Activated T-cell treated with anti-CD3 and anti-CD28 coated beads, Interleukin-2, amount 50 U/mL, for 72 hours (primary cell): ENCODE measurements around the gene ADARB1. TPM values are rescaled to one million over a fixed set of nuclear protein-coding genes. Genes with fewer than 3 reads are reported as not detected.

Experiments
- ATAC-seq, 2 donors: fragments of 150-1000 bp; cut with Tn5 transposase; replicated peaks in 1 of 2; 2 replicates each; pipeline ENCODE4 v1.10.0; 2021; ENCODE audit warnings: moderate library complexity in 2 of 2, mild to moderate bottlenecking in 1 of 2
- DNase-seq, 2 donors: peaks; one replicate each; pipeline ENCODE4 v3.0.0; 2021 to 2022; ENCODE audit warnings: mixed read lengths in 1 of 2
- H3K27ac Mint-ChIP-seq: one replicate; pipeline ENCODE4 v1.8.0; 2022; ENCODE audit warnings: mild to moderate bottlenecking, moderate library complexity, mixed read lengths
- H3K27me3 Mint-ChIP-seq: one replicate; pipeline ENCODE4 v1.8.0; 2022; ENCODE audit warnings: low read depth, mixed read lengths
- H3K36me3 Mint-ChIP-seq, 2 donors: one replicate each; pipeline ENCODE4 v1.8.0; 2022; ENCODE audit warnings: mixed read lengths in 2 of 2, mild to moderate bottlenecking in 1 of 2; ENCODE audit not compliant: insufficient read depth in 2 of 2
- H3K4me1 Mint-ChIP-seq: one replicate; pipeline ENCODE4 v1.8.0; 2022; ENCODE audit warnings: low read depth, mixed read lengths
- H3K4me3 Mint-ChIP-seq, 2 donors: one replicate each; pipeline ENCODE4 v1.8.0; 2022; ENCODE audit warnings: mild to moderate bottlenecking in 2 of 2, mixed read lengths in 2 of 2, moderate library complexity in 2 of 2
- H3K9me3 Mint-ChIP-seq, 2 donors: one replicate each; pipeline ENCODE4 v1.8.0; 2022; ENCODE audit warnings: mixed read lengths in 2 of 2
- total RNA-seq, 2 donors: library from RNA; stranded (reverse); gene quantifications; one replicate each; pipeline ENCODE4 v1.2.3, GENCODE V29; 2022

The ADARB1 gene
- total RNA-seq, 2 donors from 2014 or later, result 41.7 to 45.3 TPM

DNA sequence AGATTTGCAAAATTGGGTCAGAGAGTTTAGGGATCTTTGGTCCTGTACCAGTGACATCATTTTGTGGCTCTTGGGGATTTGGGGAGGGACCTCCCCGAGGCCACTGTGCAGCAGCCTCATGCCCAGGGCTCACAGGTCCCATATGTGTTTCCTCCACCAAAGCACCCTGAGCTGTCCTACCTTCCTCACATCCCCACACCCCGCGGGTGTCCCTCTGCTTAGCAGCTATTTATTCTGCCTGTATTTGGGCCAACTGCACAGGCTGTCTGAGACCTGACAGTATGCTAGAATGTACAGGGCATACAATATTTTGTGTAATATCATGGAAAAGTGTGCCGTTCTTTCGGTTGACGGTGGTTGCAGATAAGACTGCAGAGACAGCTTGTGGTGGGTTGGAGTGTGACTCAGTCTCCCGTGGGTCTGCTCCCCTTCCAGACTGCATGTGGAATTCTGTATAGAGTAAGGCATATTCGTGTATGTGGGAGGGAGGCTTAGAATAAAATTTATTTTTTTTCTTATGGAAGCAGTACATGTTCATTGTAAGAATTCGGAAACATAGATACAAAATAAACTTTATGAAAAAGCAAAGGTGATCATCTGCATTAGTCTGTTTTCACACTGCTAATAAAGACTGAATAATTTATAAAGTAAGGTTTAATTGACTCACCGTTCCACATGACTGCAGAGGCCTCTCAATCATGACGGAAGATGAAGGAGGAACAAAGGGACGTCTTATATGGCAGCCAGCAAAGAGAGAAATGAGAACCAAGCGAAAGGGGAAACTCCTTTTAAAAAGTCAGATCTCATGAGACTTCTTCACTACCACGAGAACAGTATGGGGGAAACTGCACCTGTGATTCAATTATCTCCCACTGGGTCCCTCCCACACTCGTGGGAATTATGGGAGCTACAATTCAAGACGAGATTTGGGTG lies 84.4 kb downstream of the ADARB1 start:
- Mint-ChIP-seq H3K36me3 (peaks cover 2 to 9% of the 10 kb centered on the region in 2 donors), H3K4me3 (no peak overlapping the region), H3K4me1 (no peaks in the 10 kb centered on the region), H3K27ac (no peak overlapping the region), H3K9me3 (peaks cover 3 to 4% of the 10 kb centered on the region in 2 donors), H3K27me3 (no peaks in the 10 kb centered on the region)
- DNase-seq (no peak), ATAC-seq (no peak)

DNA sequence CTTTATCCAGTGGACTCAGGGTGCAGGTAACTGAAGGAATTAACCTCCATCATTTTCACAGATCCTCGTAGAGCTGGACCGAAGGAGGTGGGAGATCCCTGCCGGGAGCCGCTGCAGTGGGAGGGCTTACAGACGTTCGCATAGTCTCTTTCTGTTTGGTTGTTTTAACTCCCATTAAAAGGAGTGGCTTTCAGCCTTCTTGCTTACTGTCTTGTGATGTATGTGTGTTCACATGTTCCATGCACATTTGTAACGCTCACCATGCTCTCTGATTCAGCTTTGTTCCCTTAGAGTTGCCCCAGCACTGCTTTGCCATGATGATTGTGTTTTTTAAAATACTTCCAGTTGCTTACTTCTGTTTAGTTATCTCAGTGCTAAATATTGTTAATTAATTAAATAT lies 85.8 kb downstream of the ADARB1 start:
- DNase-seq, result no peak
- H3K36me3 Mint-ChIP-seq, result peaks cover 2 to 6% of the 10 kb centered on the region in 2 donors

DNA sequence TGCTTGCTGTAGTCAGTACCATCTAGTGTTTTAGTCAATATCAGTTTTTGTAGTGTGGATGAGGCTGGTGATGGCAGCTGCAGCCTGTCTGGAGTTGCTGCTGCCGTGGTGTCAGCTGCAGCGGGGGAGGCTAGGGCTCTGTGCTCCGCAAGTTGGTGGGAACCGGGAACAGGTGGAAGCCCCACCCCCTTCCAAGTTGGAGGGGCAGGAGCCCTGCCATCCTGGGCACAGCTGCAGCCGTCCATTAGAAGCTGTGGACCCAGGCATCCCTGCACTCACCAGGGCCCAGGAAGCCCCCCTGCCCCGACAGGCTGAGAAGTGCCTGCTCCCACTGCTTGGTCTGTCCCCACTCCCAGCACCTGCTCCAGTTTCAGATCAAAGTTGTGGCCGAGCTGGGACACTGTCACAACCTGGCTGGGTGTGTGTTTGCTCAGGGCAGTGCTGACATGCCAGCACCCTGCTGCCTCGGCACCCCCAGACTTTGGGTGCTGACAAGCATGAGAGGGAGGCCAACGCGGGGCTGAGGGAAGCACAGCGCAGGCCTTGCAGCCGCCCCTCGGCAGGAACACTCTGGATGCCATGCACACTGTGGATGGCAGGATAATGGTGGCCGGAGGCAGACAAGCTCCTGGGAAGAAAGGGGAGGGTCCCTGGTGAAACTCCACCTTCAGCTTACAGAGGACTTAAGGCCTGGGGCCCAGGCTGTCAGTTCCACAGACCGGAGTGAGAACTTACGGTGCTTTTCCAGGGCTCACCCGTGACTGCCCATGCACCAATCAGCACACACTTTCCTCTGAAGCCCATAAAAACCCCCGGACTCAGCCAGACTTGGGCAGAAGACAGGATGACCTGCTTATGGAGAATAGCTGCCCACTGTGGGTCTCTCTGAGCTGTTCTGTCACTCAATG lies 86.9 kb downstream of the ADARB1 start:
- Mint-ChIP-seq H3K36me3 (peaks cover 0 to 2% of the 10 kb centered on the region in 2 donors), H3K27me3 (no peaks in the 10 kb centered on the region), H3K27ac (no peak overlapping the region), H3K4me3 (no peak overlapping the region), H3K9me3 (no peaks in the 10 kb centered on the region), H3K4me1 (no peaks in the 10 kb centered on the region)
- ATAC-seq, result no peak
- DNase-seq, result no peak

More for the DNA sequence above, 85.8 kb downstream of the ADARB1 start:
- Mint-ChIP-seq H3K27me3 (no peaks in the 10 kb centered on the region), H3K9me3 (peaks cover 3 to 4% of the 10 kb centered on the region in 2 donors), H3K4me1 (no peaks in the 10 kb centered on the region), H3K4me3 (no peak overlapping the region), H3K27ac (no peak overlapping the region)
- no peak for ATAC-seq

- no peak overlapping the region for H3K27ac Mint-ChIP-seq
- no peaks in the 10 kb centered on the region for H3K27me3 Mint-ChIP-seq
- DNase-seq, result no peak
- H3K36me3 Mint-ChIP-seq, result no peaks in the 10 kb centered on the region
- no peaks in the 10 kb centered on the region for H3K4me1 Mint-ChIP-seq
- H3K9me3 Mint-ChIP-seq, result no peaks in the 10 kb centered on the region
- ATAC-seq, result no peak
- H3K4me3 Mint-ChIP-seq, result no peak overlapping the region
Observed at GRCh38 chr21:45162115-45162514, 87.7 kb downstream of the ADARB1 start.

- no peaks in the 10 kb centered on the region for H3K36me3 Mint-ChIP-seq
- H3K4me3 Mint-ChIP-seq, result no peak overlapping the region
- ATAC-seq (no peak), DNase-seq (no peak)
- H3K4me1 Mint-ChIP-seq, result no peaks in the 10 kb centered on the region
- no peak overlapping the region for H3K27ac Mint-ChIP-seq
- no peaks in the 10 kb centered on the region for H3K27me3 Mint-ChIP-seq
- no peaks in the 10 kb centered on the region for H3K9me3 Mint-ChIP-seq
Observed at GRCh38 chr21:45162809-45163208, 88.4 kb downstream of the ADARB1 start.

- ATAC-seq (no peak), DNase-seq (no peak)
- Mint-ChIP-seq H3K4me3 (no peak overlapping the region), H3K9me3 (no peaks in the 10 kb centered on the region), H3K27ac (no peak overlapping the region), H3K27me3 (no peaks in the 10 kb centered on the region), H3K36me3 (no peaks in the 10 kb centered on the region), H3K4me1 (peaks cover 7% of the 10 kb centered on the region)
Observed at GRCh38 chr21:45163413-45164123, 89.2 kb downstream of the ADARB1 start.

DNA sequence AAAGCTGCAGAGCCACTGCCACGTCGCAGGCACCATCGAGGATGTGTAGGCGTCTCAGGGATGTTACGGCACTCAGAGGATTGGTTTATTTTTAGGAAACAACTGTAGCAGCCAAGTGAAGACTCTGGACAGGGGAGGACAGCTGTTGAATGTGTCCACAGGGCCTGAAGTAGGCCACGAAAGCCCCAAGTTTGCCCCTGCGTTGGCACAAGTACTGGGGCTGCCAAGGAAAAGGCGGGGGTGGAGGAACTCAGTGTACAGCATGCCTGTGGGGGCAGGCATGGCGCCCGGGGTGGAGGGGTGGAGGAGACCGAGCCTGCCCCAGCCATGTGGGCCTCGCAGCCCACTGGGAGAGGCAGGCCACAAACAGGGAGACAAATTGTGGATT lies 89.7 kb downstream of the ADARB1 start:
- H3K4me1 Mint-ChIP-seq, result peaks cover 12% of the 10 kb centered on the region
- no peaks in the 10 kb centered on the region for H3K9me3 Mint-ChIP-seq
- DNase-seq, result no peak
- H3K36me3 Mint-ChIP-seq, result no peaks in the 10 kb centered on the region
- no peaks in the 10 kb centered on the region for H3K27me3 Mint-ChIP-seq
- no peak overlapping the region for H3K4me3 Mint-ChIP-seq
- ATAC-seq, result no peak
- no peak overlapping the region for H3K27ac Mint-ChIP-seq

GRCh38 chr21:45164838-45165237 lies 90.5 kb downstream of the ADARB1 start:
- Mint-ChIP-seq H3K9me3 (no peaks in the 10 kb centered on the region), H3K4me1 (peaks cover 18% of the 10 kb centered on the region), H3K36me3 (no peaks in the 10 kb centered on the region), H3K4me3 (no peak overlapping the region), H3K27me3 (no peaks in the 10 kb centered on the region), H3K27ac (no peak overlapping the region)
- ATAC-seq, result no peak
- no peak for DNase-seq

DNA sequence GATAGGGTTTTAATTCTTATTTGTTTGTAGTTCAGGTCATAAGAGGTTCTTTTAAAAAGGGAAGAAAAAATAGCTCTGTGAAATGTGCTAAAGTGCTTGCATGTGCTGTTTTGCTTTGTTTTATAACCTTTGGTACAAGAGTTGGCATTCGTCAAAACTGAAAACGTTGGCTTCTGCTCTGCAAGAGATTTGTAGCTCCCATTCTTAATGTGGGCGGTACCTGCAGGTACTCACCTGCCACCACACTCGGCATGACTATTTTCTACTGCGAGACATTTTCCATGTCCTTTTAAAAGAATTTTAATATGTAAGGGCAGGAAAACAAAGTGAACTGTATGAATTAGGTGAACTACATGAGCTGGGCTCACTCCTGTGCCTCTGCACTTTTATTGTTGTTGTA lies 92.6 kb downstream of the ADARB1 start:
- Mint-ChIP-seq H3K27ac (no peak overlapping the region), H3K27me3 (no peaks in the 10 kb centered on the region), H3K4me3 (no peak overlapping the region), H3K36me3 (no peaks in the 10 kb centered on the region), H3K4me1 (peaks cover 18% of the 10 kb centered on the region), H3K9me3 (no peaks in the 10 kb centered on the region)
- ATAC-seq (no peak), DNase-seq (no peak)

DNA sequence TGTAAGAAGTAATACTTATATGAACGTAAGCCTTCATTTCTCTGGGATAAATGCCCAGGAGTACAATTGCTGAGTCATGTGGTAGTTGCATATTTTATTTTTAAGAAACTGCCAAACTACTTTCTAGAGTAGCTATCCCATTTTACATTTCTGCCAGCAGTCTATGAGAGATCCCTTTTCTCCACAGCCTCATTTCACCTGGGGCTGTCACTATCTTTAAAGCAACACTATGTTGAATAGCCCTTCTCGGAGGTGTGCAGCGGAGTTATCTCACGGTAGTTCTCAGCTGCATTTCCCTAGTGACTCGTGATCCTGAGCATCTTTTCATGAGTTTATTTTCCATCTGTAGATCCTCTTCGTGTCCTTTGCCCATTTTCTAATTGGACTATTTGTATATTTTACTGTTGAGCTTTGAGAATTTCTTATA lies 93.4 kb downstream of the ADARB1 start:
- no peak overlapping the region for H3K4me3 Mint-ChIP-seq
- no peak for DNase-seq
- no peaks in the 10 kb centered on the region for H3K9me3 Mint-ChIP-seq
- H3K4me1 Mint-ChIP-seq, result peaks cover 18% of the 10 kb centered on the region
- H3K27me3 Mint-ChIP-seq, result no peaks in the 10 kb centered on the region
- H3K27ac Mint-ChIP-seq, result no peak overlapping the region
- no peaks in the 10 kb centered on the region for H3K36me3 Mint-ChIP-seq
- ATAC-seq, result no peak

DNA sequence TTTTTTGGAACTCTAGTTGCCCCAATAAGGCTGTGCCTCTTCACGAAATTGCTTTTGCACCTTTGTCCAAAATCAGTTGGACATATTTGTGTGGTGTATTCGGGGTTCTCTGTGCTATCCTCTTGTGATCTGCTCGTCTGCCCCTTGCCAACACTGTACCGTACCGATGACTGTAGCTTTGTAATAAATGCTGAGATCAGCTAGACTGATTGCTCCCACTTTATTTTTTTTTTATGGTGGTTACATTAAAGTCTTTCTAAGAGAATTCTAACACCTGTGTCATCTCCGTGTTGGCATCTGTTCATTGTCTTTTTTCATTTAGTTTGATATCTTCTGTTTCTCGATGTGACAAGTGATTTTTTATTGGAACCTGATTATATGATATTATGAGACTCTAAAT lies 94.1 kb downstream of the ADARB1 start:
- no peaks in the 10 kb centered on the region for H3K9me3 Mint-ChIP-seq
- peaks cover 18% of the 10 kb centered on the region for H3K4me1 Mint-ChIP-seq
- DNase-seq (no peak), ATAC-seq (no peak)
- H3K27me3 Mint-ChIP-seq, result no peaks in the 10 kb centered on the region
- no peak overlapping the region for H3K27ac Mint-ChIP-seq
- H3K36me3 Mint-ChIP-seq, result no peaks in the 10 kb centered on the region
- H3K4me3 Mint-ChIP-seq, result no peak overlapping the region

GRCh38 chr21:45169001-45169400 lies 94.6 kb downstream of the ADARB1 start:
- no peak for DNase-seq
- Mint-ChIP-seq H3K36me3 (no peaks in the 10 kb centered on the region), H3K27me3 (no peaks in the 10 kb centered on the region), H3K27ac (no peak overlapping the region), H3K4me3 (no peak overlapping the region), H3K9me3 (no peaks in the 10 kb centered on the region), H3K4me1 (peaks cover 18% of the 10 kb centered on the region)
- ATAC-seq, result no peak

DNA sequence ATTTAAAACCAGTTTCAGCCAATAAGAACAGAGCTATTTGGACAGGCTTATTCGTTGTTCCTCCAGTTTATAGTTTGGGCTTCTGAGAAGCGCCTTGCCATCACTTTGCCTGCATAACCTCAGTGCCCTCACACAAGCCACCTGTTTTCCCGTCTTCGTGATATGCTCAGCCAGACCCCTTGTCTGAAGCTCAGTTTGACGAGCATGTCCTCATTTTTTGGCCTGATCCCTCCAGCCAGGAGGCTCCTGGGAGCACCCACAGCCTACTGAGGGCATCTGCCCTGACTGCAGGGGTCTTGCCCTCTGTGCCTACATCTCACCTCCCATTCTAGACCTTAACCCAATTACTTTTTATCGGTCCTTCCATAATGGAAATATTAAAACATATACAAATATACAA lies 95.3 kb downstream of the ADARB1 start:
- H3K9me3 Mint-ChIP-seq, result no peaks in the 10 kb centered on the region
- H3K4me3 Mint-ChIP-seq, result no peak overlapping the region
- H3K4me1 Mint-ChIP-seq, result peaks cover 18% of the 10 kb centered on the region
- H3K27me3 Mint-ChIP-seq, result no peaks in the 10 kb centered on the region
- no peaks in the 10 kb centered on the region for H3K36me3 Mint-ChIP-seq
- DNase-seq (no peak), ATAC-seq (no peak)
- H3K27ac Mint-ChIP-seq, result no peak overlapping the region
